Mesendoderm (in vitro differentiated cells): ENCODE measurements around the gene TASP1.
"Not testable (repeated sequence)": the region's sequence is repeated elsewhere in the genome, so short reads cannot be mapped to it uniquely, and the experiment has no call there.

ENCODE experiments used
- DNase-seq: peaks from one replicate; pipeline ENCODE4 v3.0.0; 2013
- H2AK5ac ChIP-seq: 2 replicates; pipeline ENCODE4 v1.6.1; 2013; ENCODE audit warnings: low read length, inconsistent platforms
- H2BK120ac ChIP-seq: 2 replicates; pipeline ENCODE4 v1.6.1; 2013; ENCODE audit warnings: low read depth, mild to moderate bottlenecking, low read length, moderate library complexity, mixed read lengths
- H2BK15ac ChIP-seq: replicated peaks from 2 replicates; pipeline ENCODE4 v1.6.1; 2013; ENCODE audit warnings: low read depth, mild to moderate bottlenecking, moderate library complexity
- H2BK5ac ChIP-seq: 2 replicates; pipeline ENCODE4 v1.6.1; 2013; ENCODE audit warnings: low read length, inconsistent platforms
- H3K18ac ChIP-seq: 2 replicates; pipeline ENCODE4 v1.6.1; 2013; ENCODE audit warnings: mild to moderate bottlenecking, low read length, mixed read lengths
- H3K23ac ChIP-seq: one replicate; pipeline ENCODE4 v1.6.1; 2013; ENCODE audit warnings: low read length
- H3K27ac ChIP-seq: 2 replicates; pipeline ENCODE4 v1.5.1; 2013; ENCODE audit warnings: low read depth, mild to moderate bottlenecking, inconsistent platforms, low read length, moderate library complexity
- H3K27me3 ChIP-seq: 2 replicates; pipeline ENCODE4 v1.6.1; 2013; ENCODE audit warnings: low read length, control low read depth, mild to moderate bottlenecking, inconsistent platforms; ENCODE audit not compliant: insufficient read depth, poor library complexity
- H3K36me3 ChIP-seq: 2 replicates; pipeline ENCODE4 v1.6.1; 2013; ENCODE audit warnings: low read length, inconsistent platforms; ENCODE audit not compliant: control insufficient read depth, insufficient read depth
- H3K4ac ChIP-seq: one replicate; pipeline ENCODE4 v1.6.1; 2013; ENCODE audit warnings: low read depth, mild to moderate bottlenecking, low read length, moderate library complexity
- H3K4me1 ChIP-seq: 2 replicates; pipeline ENCODE4 v1.6.1; 2013; ENCODE audit warnings: low read depth, low read length, inconsistent platforms; ENCODE audit not compliant: control insufficient read depth
- H3K4me2 ChIP-seq: 2 replicates; pipeline ENCODE4 v1.6.1; 2013; ENCODE audit warnings: low read length
- H3K4me3 ChIP-seq: 2 replicates; pipeline ENCODE4 v1.5.1; 2013; ENCODE audit warnings: mild to moderate bottlenecking, low read length
- H3K56ac ChIP-seq: one replicate; pipeline ENCODE4 v1.6.1; 2013; ENCODE audit warnings: low read length
- H3K79me1 ChIP-seq: 2 replicates; pipeline ENCODE4 v1.6.1; 2013; ENCODE audit warnings: low read length, inconsistent platforms
- H3K79me2 ChIP-seq: 2 replicates; pipeline ENCODE4 v1.6.1; 2013; ENCODE audit warnings: mild to moderate bottlenecking, low read length; ENCODE audit not compliant: control insufficient read depth, insufficient read depth
- H3K9ac ChIP-seq: 2 replicates; pipeline ENCODE4 v1.6.1; 2013; ENCODE audit warnings: low read length, inconsistent platforms
- H4K5ac ChIP-seq: one replicate; pipeline ENCODE4 v1.6.1; 2013; ENCODE audit warnings: low read length
- H4K8ac ChIP-seq: one replicate; pipeline ENCODE4 v1.6.1; 2013; ENCODE audit warnings: low read depth, mild to moderate bottlenecking, control low read depth, low read length, moderate library complexity
- WGBS: extraction: QIAGEN DNeasy Blood & Tissue Kit; methylation state at CpG from one replicate; pipeline ENCODE4 v1.1.7; 2013; ENCODE audit warnings: low lambda C conversion rate, missing lambda C conversion rate; ENCODE audit not compliant: insufficient coverage; ENCODE audit errors: extremely low coverage; 5-methylcytosine and 5-hydroxymethylcytosine counted together

The TASP1 gene

GRCh38 chr20:13619415-13619814, 19.3 kb downstream of the TASP1 start:
- H3K4ac ChIP-seq, H3K18ac ChIP-seq, H3K56ac ChIP-seq, H3K27me3 ChIP-seq, H3K36me3 ChIP-seq, H2BK120ac ChIP-seq, H3K27ac ChIP-seq, DNase-seq, H4K5ac ChIP-seq, H3K4me2 ChIP-seq, H4K8ac ChIP-seq, H3K79me2 ChIP-seq, H2AK5ac ChIP-seq, H2BK15ac ChIP-seq, H3K9ac ChIP-seq, H3K4me3 ChIP-seq, H3K79me1 ChIP-seq, H3K23ac ChIP-seq, H3K4me1 ChIP-seq, H2BK5ac ChIP-seq: not testable (repeated sequence)
- no CpG with 5 or more reads among the region's 1 CpG for WGBS

GRCh38 chr20:13618456-13618855, 20.3 kb downstream of the TASP1 start:
- WGBS, result no CpG with 5 or more reads among the region's 1 CpG

GRCh38 chr20:13617585-13617984, 21.1 kb downstream of the TASP1 start:
- not testable (repeated sequence) for H3K4me1 ChIP-seq, H4K5ac ChIP-seq, H4K8ac ChIP-seq, H3K27me3 ChIP-seq, H3K4me2 ChIP-seq, H2BK15ac ChIP-seq, H3K79me1 ChIP-seq, H2AK5ac ChIP-seq, H3K4me3 ChIP-seq, H3K56ac ChIP-seq, H3K9ac ChIP-seq, H3K4ac ChIP-seq, H3K79me2 ChIP-seq, H3K36me3 ChIP-seq, H2BK120ac ChIP-seq, H3K18ac ChIP-seq, H3K23ac ChIP-seq, H3K27ac ChIP-seq, DNase-seq, H2BK5ac ChIP-seq
- no CpG with 5 or more reads among the region's 2 CpGs for WGBS

More at GRCh38 chr20:13618456-13618855, 20.3 kb downstream of the TASP1 start:
- not testable (repeated sequence) for H3K4me1 ChIP-seq, H3K4ac ChIP-seq, H3K56ac ChIP-seq, H3K4me2 ChIP-seq, H2AK5ac ChIP-seq, H3K27me3 ChIP-seq, H3K4me3 ChIP-seq, H3K79me1 ChIP-seq, H3K23ac ChIP-seq, H2BK120ac ChIP-seq, H4K5ac ChIP-seq, H2BK5ac ChIP-seq, H3K9ac ChIP-seq, H3K36me3 ChIP-seq, H2BK15ac ChIP-seq, H3K27ac ChIP-seq, DNase-seq, H3K79me2 ChIP-seq, H4K8ac ChIP-seq, H3K18ac ChIP-seq

GRCh38 chr20:13616713-13617112, 22.0 kb downstream of the TASP1 start:
- H2AK5ac ChIP-seq, H4K8ac ChIP-seq, DNase-seq, H3K23ac ChIP-seq, H3K79me2 ChIP-seq, H3K27me3 ChIP-seq, H3K9ac ChIP-seq, H3K4me1 ChIP-seq, H4K5ac ChIP-seq, H3K4me2 ChIP-seq, H3K4ac ChIP-seq, H3K79me1 ChIP-seq, H3K36me3 ChIP-seq, H3K4me3 ChIP-seq, H3K56ac ChIP-seq, H2BK15ac ChIP-seq, H2BK120ac ChIP-seq, H2BK5ac ChIP-seq, H3K27ac ChIP-seq, H3K18ac ChIP-seq: not testable (repeated sequence)
- no CpG with 5 or more reads among the region's 2 CpGs for WGBS

- no peak overlapping the region for H3K27ac ChIP-seq
- no peak overlapping the region for H3K9ac ChIP-seq
- no peaks in the 10 kb centered on the region for H3K4me1 ChIP-seq
- H2BK120ac ChIP-seq, result no peak overlapping the region
- no peak overlapping the region for H3K56ac ChIP-seq
- H3K18ac ChIP-seq, result no peak overlapping the region
- H3K23ac ChIP-seq, result no peak overlapping the region
- H2BK5ac ChIP-seq, result no peak overlapping the region
- no peaks in the 10 kb centered on the region for H3K36me3 ChIP-seq
- no peak overlapping the region for H3K4ac ChIP-seq
- no peak overlapping the region for H4K5ac ChIP-seq
- no peak overlapping the region for H4K8ac ChIP-seq
- H3K79me1 ChIP-seq, result no peaks in the 10 kb centered on the region
- H3K4me3 ChIP-seq, result no peak overlapping the region
- no peak overlapping the region for H2BK15ac ChIP-seq
- H3K4me2 ChIP-seq, result no peak overlapping the region
- H3K27me3 ChIP-seq, result no peaks in the 10 kb centered on the region
- H3K79me2 ChIP-seq, result no peaks in the 10 kb centered on the region
- no peak overlapping the region for H2AK5ac ChIP-seq
- no peak for DNase-seq
These were observed 24.8 kb downstream of the TASP1 start for GRCh38 chr20:13613917-13614316.

GRCh38 chr20:13611611-13612125, 27.1 kb downstream of the TASP1 start:
- Histone ChIP-seq H2AK5ac (no peak overlapping the region), H3K4ac (no peak overlapping the region), H4K8ac (no peak overlapping the region), H3K79me2 (no peaks in the 10 kb centered on the region), H3K79me1 (no peaks in the 10 kb centered on the region), H3K4me3 (no peak overlapping the region), H2BK120ac (no peak overlapping the region), H3K18ac (no peak overlapping the region), H3K27ac (no peak overlapping the region), H4K5ac (no peak overlapping the region), H3K56ac (no peak overlapping the region), H3K9ac (no peak overlapping the region), H2BK5ac (no peak overlapping the region), H3K27me3 (no peaks in the 10 kb centered on the region), H3K23ac (no peak overlapping the region), H3K4me2 (no peak overlapping the region), H3K36me3 (no peaks in the 10 kb centered on the region), H2BK15ac (no peak overlapping the region), H3K4me1 (no peaks in the 10 kb centered on the region)
- DNase-seq, result no peak
- WGBS, result no CpG with 5 or more reads among the region's 2 CpGs
